ENCODE results near the gene CNTNAP5.

CNTNAP5 gene

GRCh38 chr2:124535816-124536215 is 510.7 kb downstream of the CNTNAP5 start:
- DNase-seq (ENCODE audit: low spot score in 2 of 2) (no peak), ATAC-seq (ENCODE audit: low read depth) (no peak)
- Mint-ChIP-seq H3K27me3 (no peaks in the 10 kb centered on the region), H3K27ac (no peak overlapping the region), H3K4me3 (no peak overlapping the region), H3K9me3 (peaks cover 8% of the 10 kb centered on the region), H3K4me1 (no peaks in the 10 kb centered on the region), H3K36me3 (no peaks in the 10 kb centered on the region)

DNA sequence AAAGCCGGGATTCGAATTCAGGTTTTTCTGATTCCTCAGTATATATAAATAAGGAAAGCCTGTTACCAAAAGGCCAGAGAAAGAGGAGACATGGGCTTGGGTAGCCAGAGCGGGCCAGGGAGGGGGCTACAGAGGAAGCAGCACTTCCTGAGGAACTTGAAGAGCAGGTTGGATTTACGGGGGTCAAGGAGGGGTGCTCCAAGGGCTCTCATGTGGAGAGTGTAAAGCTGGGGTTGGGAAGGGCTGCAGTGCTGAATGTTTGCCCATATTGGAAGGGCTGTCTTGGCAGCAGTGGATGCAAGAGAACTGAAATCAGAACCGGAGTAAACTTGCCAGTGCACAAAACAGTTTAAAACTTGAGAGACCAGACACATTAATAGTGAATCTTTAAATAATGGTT is 511.5 kb downstream of the CNTNAP5 start:
- no peak for DNase-seq (ENCODE audit: low spot score in 2 of 2)
- Mint-ChIP-seq H3K4me1 (no peaks in the 10 kb centered on the region), H3K4me3 (no peak overlapping the region), H3K36me3 (no peaks in the 10 kb centered on the region), H3K27ac (no peak overlapping the region), H3K9me3 (peaks cover 8% of the 10 kb centered on the region), H3K27me3 (no peaks in the 10 kb centered on the region)
- ATAC-seq (ENCODE audit: low read depth) = no peak

- H3K27ac Mint-ChIP-seq = no peak overlapping the region
- peaks cover 6% of the 10 kb centered on the region for H3K9me3 Mint-ChIP-seq
- no peak overlapping the region for H3K4me3 Mint-ChIP-seq
- DNase-seq (ENCODE audit: low spot score in 2 of 2) (no peak), ATAC-seq (ENCODE audit: low read depth) (no peak)
- no peaks in the 10 kb centered on the region for H3K36me3 Mint-ChIP-seq
- no peaks in the 10 kb centered on the region for H3K27me3 Mint-ChIP-seq
- no peaks in the 10 kb centered on the region for H3K4me1 Mint-ChIP-seq
These were observed 513.5 kb downstream of the CNTNAP5 start for GRCh38 chr2:124538549-124538948.

DNA sequence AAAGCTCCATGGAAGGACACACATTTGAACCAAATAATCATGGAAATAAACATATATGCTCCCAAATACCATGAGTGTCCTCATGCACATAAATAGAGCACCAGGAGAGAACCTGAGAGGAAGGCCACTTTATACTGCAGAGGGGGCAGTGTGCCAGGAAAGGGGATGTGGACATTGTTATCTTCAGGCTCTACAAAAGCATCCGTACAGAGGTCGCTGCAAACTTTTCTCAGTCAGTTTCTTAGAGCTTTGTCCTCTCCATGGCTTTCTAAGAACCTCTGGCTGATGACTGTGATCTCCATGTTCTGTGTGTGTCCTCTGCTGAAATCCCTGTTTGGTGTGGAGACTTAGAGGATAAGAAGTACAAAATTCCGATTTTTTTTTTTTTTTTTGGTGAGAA is 515.7 kb downstream of the CNTNAP5 start:
- no peak for DNase-seq (ENCODE audit: low spot score in 2 of 2)
- Mint-ChIP-seq H3K36me3 (no peaks in the 10 kb centered on the region), H3K27me3 (no peaks in the 10 kb centered on the region), H3K4me1 (no peaks in the 10 kb centered on the region), H3K27ac (no peak overlapping the region), H3K9me3 (peaks cover 5% of the 10 kb centered on the region), H3K4me3 (no peak overlapping the region)
- ATAC-seq (ENCODE audit: low read depth) = no peak

DNA sequence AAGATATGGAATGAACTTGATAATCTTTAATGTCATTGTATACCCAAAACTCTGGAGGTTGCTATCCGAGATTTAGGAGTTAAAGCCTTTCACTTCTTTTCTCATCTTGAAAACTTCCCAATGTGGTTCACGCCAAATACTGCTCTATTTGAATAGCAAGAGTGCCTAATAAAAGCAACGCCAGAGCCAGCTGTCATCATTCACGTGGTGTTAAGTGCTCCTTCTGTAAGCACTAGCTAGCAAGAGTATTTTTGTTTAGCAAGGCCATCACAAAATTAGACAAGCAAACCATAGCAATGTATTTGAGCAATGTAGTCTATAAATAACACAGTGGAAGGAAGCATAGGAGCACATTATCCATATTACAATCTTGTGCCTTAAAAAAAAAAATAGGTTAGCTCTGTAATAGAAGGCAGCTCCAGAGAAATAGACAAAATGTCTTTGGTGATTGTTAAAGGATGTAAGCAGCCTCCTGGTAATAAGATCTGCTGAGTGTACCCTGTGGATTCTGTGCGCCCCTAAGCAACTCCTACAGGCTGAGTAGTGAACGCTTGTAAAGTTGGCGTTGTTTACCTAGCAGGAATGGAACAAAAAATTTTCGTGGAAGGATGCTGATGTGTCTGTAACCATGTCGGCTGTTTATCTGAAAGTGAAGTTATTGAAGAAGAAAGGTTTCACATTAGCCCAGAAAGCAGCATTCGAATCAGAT is 518.0 kb downstream of the CNTNAP5 start:
- Mint-ChIP-seq H3K27ac (no peak overlapping the region), H3K4me3 (no peak overlapping the region), H3K4me1 (no peaks in the 10 kb centered on the region), H3K36me3 (no peaks in the 10 kb centered on the region), H3K9me3 (peaks cover 3% of the 10 kb centered on the region), H3K27me3 (no peaks in the 10 kb centered on the region)
- DNase-seq (ENCODE audit: low spot score in 2 of 2) (no peak), ATAC-seq (ENCODE audit: low read depth) (no peak)

GRCh38 chr2:124547700-124548099 is 522.6 kb downstream of the CNTNAP5 start:
- ATAC-seq (ENCODE audit: low read depth) = no peak
- Mint-ChIP-seq H3K4me3 (no peak overlapping the region), H3K27ac (no peak overlapping the region), H3K9me3 (no peaks in the 10 kb centered on the region), H3K4me1 (no peaks in the 10 kb centered on the region), H3K27me3 (no peaks in the 10 kb centered on the region), H3K36me3 (no peaks in the 10 kb centered on the region)
- no peak for DNase-seq (ENCODE audit: low spot score in 2 of 2)

GRCh38 chr2:124558277-124558905 is 533.3 kb downstream of the CNTNAP5 start:
- Mint-ChIP-seq H3K36me3 (no peaks in the 10 kb centered on the region), H3K9me3 (peaks cover 1% of the 10 kb centered on the region), H3K27ac (no peak overlapping the region), H3K27me3 (no peaks in the 10 kb centered on the region), H3K4me3 (no peak overlapping the region), H3K4me1 (no peaks in the 10 kb centered on the region)
- DNase-seq (ENCODE audit: low spot score in 2 of 2) = no peak
- ATAC-seq (ENCODE audit: low read depth) = no peak

GRCh38 chr2:124559236-124559635 is 534.1 kb downstream of the CNTNAP5 start:
- H3K4me1 Mint-ChIP-seq = no peaks in the 10 kb centered on the region
- peaks cover 4% of the 10 kb centered on the region for H3K9me3 Mint-ChIP-seq
- H3K36me3 Mint-ChIP-seq = no peaks in the 10 kb centered on the region
- H3K4me3 Mint-ChIP-seq = no peak overlapping the region
- ATAC-seq (ENCODE audit: low read depth) (no peak), DNase-seq (ENCODE audit: low spot score in 2 of 2) (no peak)
- H3K27ac Mint-ChIP-seq = no peak overlapping the region
- H3K27me3 Mint-ChIP-seq = no peaks in the 10 kb centered on the region

GRCh38 chr2:124560592-124561112 is 535.6 kb downstream of the CNTNAP5 start:
- no peak for ATAC-seq (ENCODE audit: low read depth)
- no peaks in the 10 kb centered on the region for H3K36me3 Mint-ChIP-seq
- no peak overlapping the region for H3K27ac Mint-ChIP-seq
- no peaks in the 10 kb centered on the region for H3K4me1 Mint-ChIP-seq
- no peak overlapping the region for H3K4me3 Mint-ChIP-seq
- no peaks in the 10 kb centered on the region for H3K27me3 Mint-ChIP-seq
- H3K9me3 Mint-ChIP-seq = peaks cover 4% of the 10 kb centered on the region
- no peak for DNase-seq (ENCODE audit: low spot score in 2 of 2)

DNA sequence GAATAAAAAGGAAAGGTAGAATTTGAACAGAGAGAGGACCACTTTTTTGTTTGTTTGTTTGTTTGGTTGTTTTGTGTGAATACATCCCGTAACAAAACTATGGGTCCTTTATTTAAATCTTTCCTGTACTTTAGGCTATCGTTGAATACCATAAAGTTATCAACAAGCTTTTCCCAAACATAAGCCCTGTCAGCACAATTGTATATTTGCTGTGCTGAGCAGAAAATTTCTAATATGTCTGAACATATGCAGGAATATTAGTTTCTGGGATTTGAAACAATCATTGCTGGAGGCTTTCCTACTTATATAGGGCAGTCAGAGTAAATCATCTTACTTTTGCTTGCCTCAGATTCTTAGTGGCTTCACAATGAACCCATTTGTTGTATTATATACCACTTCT is 536.4 kb downstream of the CNTNAP5 start:
- DNase-seq (ENCODE audit: low spot score in 2 of 2) (no peak), ATAC-seq (ENCODE audit: low read depth) (no peak)
- Mint-ChIP-seq H3K4me1 (no peaks in the 10 kb centered on the region), H3K27me3 (no peaks in the 10 kb centered on the region), H3K27ac (no peak overlapping the region), H3K9me3 (peaks cover 3% of the 10 kb centered on the region), H3K4me3 (no peak overlapping the region), H3K36me3 (no peaks in the 10 kb centered on the region)

GRCh38 chr2:124563426-124563825 is 538.3 kb downstream of the CNTNAP5 start:
- Mint-ChIP-seq H3K27me3 (no peaks in the 10 kb centered on the region), H3K4me1 (no peaks in the 10 kb centered on the region), H3K9me3 (peaks cover 5% of the 10 kb centered on the region)

DNA sequence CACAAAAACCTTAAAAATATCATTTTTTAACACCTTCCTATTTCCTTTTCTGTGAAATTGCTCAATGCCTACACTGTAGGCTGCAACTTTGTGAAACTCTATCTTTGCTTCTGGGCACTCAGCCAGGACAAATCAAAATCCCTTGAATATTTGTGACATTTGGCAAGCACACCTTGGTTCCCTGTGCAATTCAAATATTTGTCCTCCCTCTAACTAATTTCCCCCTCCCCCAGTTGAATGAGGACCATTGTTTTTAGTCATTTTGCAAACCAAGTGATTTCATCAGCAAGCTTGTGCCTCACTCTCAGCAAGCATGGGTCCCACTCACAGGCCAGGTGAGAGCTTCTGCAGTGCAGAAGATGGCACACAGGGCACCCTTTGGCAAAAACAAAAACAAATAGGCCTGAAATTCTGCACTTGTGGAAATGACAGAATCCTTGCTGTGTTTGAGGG is 541.5 kb downstream of the CNTNAP5 start:
- no peaks in the 10 kb centered on the region for H3K27me3 Mint-ChIP-seq
- H3K4me3 Mint-ChIP-seq = no peak overlapping the region
- H3K4me1 Mint-ChIP-seq = no peaks in the 10 kb centered on the region
- H3K27ac Mint-ChIP-seq = no peak overlapping the region
- no peaks in the 10 kb centered on the region for H3K36me3 Mint-ChIP-seq
- DNase-seq (ENCODE audit: low spot score in 2 of 2) = no peak
- H3K9me3 Mint-ChIP-seq = peaks cover 7% of the 10 kb centered on the region
- ATAC-seq (ENCODE audit: low read depth) = no peak

More at GRCh38 chr2:124563426-124563825, 538.3 kb downstream of the CNTNAP5 start:
- ATAC-seq (ENCODE audit: low read depth) = no peak
- no peak overlapping the region for H3K27ac Mint-ChIP-seq
- DNase-seq (ENCODE audit: low spot score in 2 of 2) = no peak
- H3K4me3 Mint-ChIP-seq = no peak overlapping the region
- H3K36me3 Mint-ChIP-seq = no peaks in the 10 kb centered on the region

DNA sequence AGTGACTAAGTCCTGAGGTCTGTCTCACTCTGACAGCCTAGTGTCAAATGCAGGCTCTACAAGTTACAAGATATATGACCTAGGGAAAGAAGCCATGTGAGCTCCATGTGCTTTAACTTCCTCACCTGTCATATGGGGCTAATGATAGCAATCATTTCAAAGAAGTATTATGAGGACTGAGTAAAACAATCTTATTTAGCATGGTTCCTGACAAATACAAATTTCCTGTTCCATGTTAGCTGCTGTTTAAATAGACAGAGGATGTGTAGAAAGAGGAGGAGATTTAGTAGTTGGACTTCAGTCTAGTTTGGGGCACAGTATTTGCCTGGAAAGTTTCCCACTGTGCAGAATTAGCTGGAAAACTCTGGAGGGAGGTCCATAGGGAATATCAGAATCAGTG is 545.8 kb downstream of the CNTNAP5 start:
- Mint-ChIP-seq H3K9me3 (peaks cover 5% of the 10 kb centered on the region), H3K4me1 (no peaks in the 10 kb centered on the region), H3K4me3 (no peak overlapping the region), H3K27ac (no peak overlapping the region), H3K36me3 (no peaks in the 10 kb centered on the region), H3K27me3 (no peaks in the 10 kb centered on the region)
- DNase-seq (ENCODE audit: low spot score in 2 of 2) (no peak), ATAC-seq (ENCODE audit: low read depth) (no peak)

DNA sequence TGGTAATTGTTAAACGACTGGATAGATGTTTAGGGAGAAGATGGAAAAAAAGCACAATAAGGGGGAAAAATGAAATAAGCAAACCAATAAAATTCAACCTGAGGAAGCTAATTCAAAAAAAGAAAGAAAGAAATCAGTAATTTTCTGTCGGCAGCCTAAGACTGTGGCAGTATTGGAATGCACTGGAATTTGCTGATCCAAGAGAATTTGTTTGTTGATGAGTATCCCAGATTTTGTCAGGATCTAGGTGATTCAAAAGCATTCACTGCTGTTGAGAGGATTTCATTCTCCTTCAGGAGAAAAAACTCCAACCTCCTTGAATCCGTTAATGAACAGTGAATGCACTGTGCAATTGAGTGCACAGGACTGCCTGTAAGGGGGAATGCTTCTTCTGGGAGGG is 546.7 kb downstream of the CNTNAP5 start:
- Mint-ChIP-seq H3K9me3 (peaks cover 5% of the 10 kb centered on the region), H3K4me1 (no peaks in the 10 kb centered on the region), H3K36me3 (no peaks in the 10 kb centered on the region), H3K4me3 (no peak overlapping the region), H3K27me3 (no peaks in the 10 kb centered on the region), H3K27ac (no peak overlapping the region)
- DNase-seq (ENCODE audit: low spot score in 2 of 2) (no peak), ATAC-seq (ENCODE audit: low read depth) (no peak)

All from memory B cell (primary cell).